ENCODE measurements around the gene SORD.
"Not testable (repeated sequence)": the region's sequence is repeated elsewhere in the genome, so short reads cannot be mapped to it uniquely, and the experiment has no call there.

Gene SORD

GRCh38 chr15:45093013-45093412, 70.0 kb downstream of the SORD start:
- no peak for DNase-seq
- intact Hi-C loops (cut with DNase I) = no loop called here

- no peak for DNase-seq
- intact Hi-C loops (cut with DNase I) = no loop called here
Observed at GRCh38 chr15:45093622-45094357, 70.8 kb downstream of the SORD start.

GRCh38 chr15:45094358-45094730, 71.3 kb downstream of the SORD start:
- intact Hi-C loops (cut with DNase I) = no loop called here
- DNase-seq = peak in 1 of 10 donors; percentile 67

- intact Hi-C loops (cut with DNase I) = no loop called here
- DNase-seq = peak in 1 of 10 donors; percentile 59
Observed at GRCh38 chr15:45095661-45096060, 72.7 kb downstream of the SORD start.

GRCh38 chr15:45097466-45097865, 74.5 kb downstream of the SORD start:
- intact Hi-C loops (cut with DNase I) = no loop called here
- DNase-seq = no peak

GRCh38 chr15:45099549-45100165, 76.7 kb downstream of the SORD start:
- peak in 1 of 10 donors; percentile 77 for DNase-seq
- intact Hi-C loops (cut with DNase I) = no loop called here

- peak in 1 of 10 donors; percentile 37 for DNase-seq
- intact Hi-C loops (cut with DNase I) = no loop called here
Observed at GRCh38 chr15:45100884-45101625, 78.1 kb downstream of the SORD start.

GRCh38 chr15:45101749-45102148, 78.8 kb downstream of the SORD start:
- DNase-seq = peak in 2 of 10 donors; percentile 37 to 62
- intact Hi-C loops (cut with DNase I) = no loop called here

GRCh38 chr15:45102226-45102625, 79.2 kb downstream of the SORD start:
- DNase-seq = peak in 1 of 10 donors; percentile 40
- intact Hi-C loops (cut with DNase I) = no loop called here

GRCh38 chr15:45104170-45104569, 81.2 kb downstream of the SORD start:
- DNase-seq = not testable (repeated sequence)

GRCh38 chr15:45105586-45105985, 82.6 kb downstream of the SORD start:
- no peak for DNase-seq
- intact Hi-C loops (cut with DNase I) = no loop called here

More at GRCh38 chr15:45104170-45104569, 81.2 kb downstream of the SORD start:
- intact Hi-C loops (cut with DNase I) = not testable (repeated sequence)

- no peak for DNase-seq
- intact Hi-C loops (cut with DNase I) = no loop called here
Observed at GRCh38 chr15:45106002-45106790, 83.2 kb downstream of the SORD start.

- intact Hi-C loops (cut with DNase I) = no loop called here
- peak in 1 of 10 donors; percentile 70 for DNase-seq
Observed at GRCh38 chr15:45107941-45108630, 85.1 kb downstream of the SORD start.

- intact Hi-C loops (cut with DNase I) = no loop called here
- peak in 1 of 10 donors; percentile 15 for DNase-seq
Observed at GRCh38 chr15:45110256-45110820, 87.3 kb downstream of the SORD start.

GRCh38 chr15:45111390-45112142, 88.6 kb downstream of the SORD start:
- peak in 2 of 10 donors; percentile 64 to 79 for DNase-seq
- intact Hi-C loops (cut with DNase I) = no loop called here

- intact Hi-C loops (cut with DNase I) = no loop called here
- no peak for DNase-seq
Observed at GRCh38 chr15:45112143-45112590, 89.2 kb downstream of the SORD start.

GRCh38 chr15:45112591-45113379, 89.8 kb downstream of the SORD start:
- intact Hi-C loops (cut with DNase I) = no loop called here
- DNase-seq = peak in 2 of 10 donors; percentile 70 to 79
